ENCODE results near the gene RALY. TPM values are rescaled to one million over a fixed set of nuclear protein-coding genes. Genes with fewer than 3 reads are reported as not detected.

Gene RALY
- 218 TPM for polyA plus RNA-seq

GRCh38 chr20:33993576-33994221 lies at the start of gene RALY:
Gene RALY (plus strand): TSS chr20:33993911. CDS start chr20:34072075, 78,164 bp downstream.
- no peaks in the 10 kb centered on the region for H3K27me3 Mint-ChIP-seq
- peaks cover 5% of the 10 kb centered on the region for H3K36me3 Mint-ChIP-seq
- peak within 1 kb of the TSS; percentile 94 to 100 (median 97) for H3K4me3 Mint-ChIP-seq
- peak within 1 kb of the TSS; percentile 94 to 99 (median 98) for H3K27ac Mint-ChIP-seq
- peaks cover 29 to 56% (median 47%) of the 10 kb centered on the region in 3 donors for H3K4me1 Mint-ChIP-seq
- H3K9me3 Mint-ChIP-seq, result peaks cover 0 to under 1% (median 0%) of the 10 kb centered on the region in 3 donors

GRCh38 chr20:33944914-33945313 lies 48.8 kb upstream of the RALY start:
- Mint-ChIP-seq H3K27me3 (peaks cover 1% of the 10 kb centered on the region), H3K4me1 (no peaks in the 10 kb centered on the region), H3K4me3 (no peak overlapping the region), H3K9me3 (peaks cover 8 to 19% (median 10%) of the 10 kb centered on the region in 3 donors), H3K36me3 (no peaks in the 10 kb centered on the region), H3K27ac (no peak overlapping the region)

- Mint-ChIP-seq H3K27ac (no peak overlapping the region), H3K9me3 (peaks cover 8 to 19% (median 10%) of the 10 kb centered on the region in 3 donors), H3K4me1 (no peaks in the 10 kb centered on the region), H3K27me3 (peaks cover 2% of the 10 kb centered on the region), H3K4me3 (no peak overlapping the region), H3K36me3 (no peaks in the 10 kb centered on the region)
Observed at GRCh38 chr20:33945391-33946081, 48.2 kb upstream of the RALY start.

- Mint-ChIP-seq H3K4me3 (no peak overlapping the region), H3K27ac (no peak overlapping the region), H3K9me3 (peaks cover 8 to 19% (median 10%) of the 10 kb centered on the region in 3 donors), H3K27me3 (peaks cover 4% of the 10 kb centered on the region), H3K4me1 (no peaks in the 10 kb centered on the region), H3K36me3 (peaks cover 2% of the 10 kb centered on the region)
Observed at GRCh38 chr20:33947709-33948295, 45.9 kb upstream of the RALY start.

GRCh38 chr20:33948480-33948879 lies 45.2 kb upstream of the RALY start:
- Mint-ChIP-seq H3K27me3 (peaks cover 4% of the 10 kb centered on the region), H3K27ac (peak overlapping the region in 1 of 3 donors; percentile 82), H3K4me1 (no peaks in the 10 kb centered on the region), H3K36me3 (peaks cover 2% of the 10 kb centered on the region), H3K9me3 (peaks cover 8 to 19% (median 10%) of the 10 kb centered on the region in 3 donors), H3K4me3 (no peak overlapping the region)

GRCh38 chr20:33951171-33951570 lies 42.5 kb upstream of the RALY start:
- Mint-ChIP-seq H3K27me3 (peaks cover 2% of the 10 kb centered on the region), H3K36me3 (peaks cover 2% of the 10 kb centered on the region), H3K9me3 (peaks cover 8 to 19% (median 8%) of the 10 kb centered on the region in 3 donors), H3K4me3 (no peak overlapping the region), H3K4me1 (no peaks in the 10 kb centered on the region), H3K27ac (no peak overlapping the region)

- Mint-ChIP-seq H3K4me1 (no peaks in the 10 kb centered on the region), H3K36me3 (peaks cover 2% of the 10 kb centered on the region), H3K4me3 (no peak overlapping the region), H3K9me3 (peaks cover 0 to 2% (median 0%) of the 10 kb centered on the region in 3 donors), H3K27me3 (peaks cover 2% of the 10 kb centered on the region), H3K27ac (no peak overlapping the region)
Observed at GRCh38 chr20:33954504-33954903, 39.2 kb upstream of the RALY start.

GRCh38 chr20:33963751-33964150 lies 30.0 kb upstream of the RALY start:
- Mint-ChIP-seq H3K36me3 (no peaks in the 10 kb centered on the region), H3K27me3 (peaks cover 2% of the 10 kb centered on the region), H3K9me3 (no peaks in the 10 kb centered on the region), H3K27ac (no peak overlapping the region), H3K4me3 (no peak overlapping the region), H3K4me1 (no peaks in the 10 kb centered on the region)

- no peaks in the 10 kb centered on the region for H3K4me1 Mint-ChIP-seq
- H3K4me3 Mint-ChIP-seq, result no peak overlapping the region
- no peaks in the 10 kb centered on the region for H3K36me3 Mint-ChIP-seq
Observed at GRCh38 chr20:33964441-33964840, 29.3 kb upstream of the RALY start.

GRCh38 chr20:33967126-33967525 lies 26.6 kb upstream of the RALY start:
- H3K27ac Mint-ChIP-seq, result no peak overlapping the region
- H3K27me3 Mint-ChIP-seq, result peaks cover 2% of the 10 kb centered on the region
- H3K4me1 Mint-ChIP-seq, result no peaks in the 10 kb centered on the region
- H3K4me3 Mint-ChIP-seq, result no peak overlapping the region
- peaks cover 0 to 2% (median 0%) of the 10 kb centered on the region in 3 donors for H3K9me3 Mint-ChIP-seq
- no peaks in the 10 kb centered on the region for H3K36me3 Mint-ChIP-seq

More at GRCh38 chr20:33964441-33964840, 29.3 kb upstream of the RALY start:
- Mint-ChIP-seq H3K27me3 (peaks cover 2% of the 10 kb centered on the region), H3K9me3 (peaks cover 0 to 2% (median 0%) of the 10 kb centered on the region in 3 donors), H3K27ac (no peak overlapping the region)

- Mint-ChIP-seq H3K9me3 (peaks cover 0 to 2% (median 0%) of the 10 kb centered on the region in 3 donors), H3K27me3 (peaks cover 2% of the 10 kb centered on the region), H3K4me3 (no peak overlapping the region), H3K4me1 (no peaks in the 10 kb centered on the region), H3K36me3 (no peaks in the 10 kb centered on the region), H3K27ac (no peak overlapping the region)
Observed at GRCh38 chr20:33969563-33969962, 24.1 kb upstream of the RALY start.

- Mint-ChIP-seq H3K36me3 (no peaks in the 10 kb centered on the region), H3K27me3 (peaks cover 2% of the 10 kb centered on the region), H3K4me1 (no peaks in the 10 kb centered on the region), H3K4me3 (no peak overlapping the region), H3K9me3 (peaks cover 0 to 2% (median 0%) of the 10 kb centered on the region in 3 donors), H3K27ac (peak overlapping the region in 1 of 3 donors; percentile 47)
Observed at GRCh38 chr20:33970229-33970628, 23.5 kb upstream of the RALY start.

GRCh38 chr20:33971147-33971975 lies 22.4 kb upstream of the RALY start:
- Mint-ChIP-seq H3K27me3 (no peaks in the 10 kb centered on the region), H3K36me3 (no peaks in the 10 kb centered on the region), H3K4me1 (no peaks in the 10 kb centered on the region), H3K27ac (peak overlapping the region in 1 of 3 donors; percentile 76), H3K4me3 (no peak overlapping the region), H3K9me3 (peaks cover 0 to 2% (median 0%) of the 10 kb centered on the region in 3 donors)

GRCh38 chr20:33976959-33977358 lies 16.8 kb upstream of the RALY start:
- no peak overlapping the region for H3K4me3 Mint-ChIP-seq
- H3K27ac Mint-ChIP-seq, result peak overlapping the region in 1 of 3 donors; percentile 17
- peaks cover 0 to 8% (median 3%) of the 10 kb centered on the region in 3 donors for H3K9me3 Mint-ChIP-seq
- no peaks in the 10 kb centered on the region for H3K4me1 Mint-ChIP-seq
- H3K27me3 Mint-ChIP-seq, result peaks cover 8% of the 10 kb centered on the region
- H3K36me3 Mint-ChIP-seq, result peaks cover 2% of the 10 kb centered on the region
